Measurements from ENCODE around the gene C16orf46.
A peak's percentile ranks its signal among the peaks of the same experiment; 100 is the strongest.
"Not testable (repeated sequence)": the region's sequence is repeated elsewhere in the genome, so short reads cannot be mapped to it uniquely, and the experiment has no call there.

Gene C16orf46, protein sequence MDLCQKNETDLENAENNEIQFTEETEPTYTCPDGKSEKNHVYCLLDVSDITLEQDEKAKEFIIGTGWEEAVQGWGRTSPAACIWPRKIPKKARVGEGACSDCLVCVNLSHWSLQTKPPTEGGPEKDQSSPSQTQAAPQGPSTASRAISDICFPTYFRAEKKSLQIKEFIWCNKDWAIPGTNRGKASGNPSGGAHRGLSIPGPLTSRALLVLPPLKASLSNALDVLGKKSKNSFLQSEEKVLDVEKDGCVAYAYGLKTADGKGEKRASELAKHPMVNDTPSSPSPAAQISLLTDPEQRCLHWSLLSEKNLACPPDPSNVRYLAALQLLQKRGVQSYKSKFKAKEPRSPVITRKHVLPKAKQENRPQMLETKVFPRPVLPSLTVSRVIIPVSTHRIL

DNA sequence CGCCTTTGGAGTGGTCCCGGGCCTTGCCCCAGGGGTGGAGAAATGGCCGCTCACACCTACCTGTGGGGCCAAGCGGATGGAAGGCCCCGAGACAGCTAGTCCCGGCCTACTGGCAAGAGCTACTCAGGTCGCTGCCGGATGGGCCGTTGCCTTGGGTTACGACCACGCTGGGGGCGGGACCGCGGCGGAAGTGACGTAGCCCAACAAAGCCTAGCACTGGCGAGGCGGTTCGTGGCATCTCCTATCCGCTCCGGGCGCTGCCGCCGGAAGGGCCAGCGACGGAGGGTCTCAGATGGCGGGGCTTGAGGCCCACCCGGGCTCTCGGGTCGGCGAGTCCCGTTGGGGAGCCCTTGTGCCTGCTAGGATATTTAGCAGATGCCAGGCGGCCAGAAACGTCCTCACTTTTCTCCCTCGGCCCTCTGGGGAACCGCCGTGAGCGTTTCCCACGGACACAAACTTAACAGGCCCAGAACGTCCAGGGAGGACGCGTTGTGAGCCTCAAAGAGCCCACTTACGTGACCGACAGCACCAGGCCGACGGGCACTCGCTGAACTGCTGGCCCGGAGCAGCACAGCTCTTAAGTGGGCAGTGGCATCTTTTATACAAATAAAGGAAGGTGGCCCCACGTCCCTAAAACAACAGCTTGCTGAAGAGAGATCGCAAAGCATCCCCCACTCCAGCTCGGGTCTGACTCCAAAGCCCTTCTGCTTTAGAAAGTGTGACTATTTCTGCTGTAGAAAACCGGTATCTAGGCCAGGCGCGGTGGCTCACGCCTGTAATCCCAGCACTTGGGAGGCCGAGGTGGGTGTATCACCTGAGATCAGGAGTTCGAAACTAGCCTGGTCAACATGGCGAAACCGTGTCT, at the start of gene C16orf46:
Gene C16orf46, minus strand, starts transcription at position 163 of the 865 bp plus-strand sequence. CDS start 13,283 bp downstream, outside the sequence.
- Histone ChIP-seq H3K9ac (ENCODE audit: low read depth, low read length) (peak within 1 kb of the TSS; percentile 97), H3K9me3 (ENCODE audit: control insufficient read depth, insufficient read depth, low read length) (no peaks in the 10 kb centered on the region), H3K4me3 (ENCODE audit: low read depth, low read length) (peak within 1 kb of the TSS; percentile 94), H3K27me3 (ENCODE audit: control insufficient read depth, insufficient read depth, low read length) (no peaks in the 10 kb centered on the region), H3K4me1 (ENCODE audit: control insufficient read depth, insufficient read depth, low read length) (no peaks in the 10 kb centered on the region), H3K36me3 (ENCODE audit: control insufficient read depth, insufficient read depth, low read length) (no peaks in the 10 kb centered on the region)

DNA sequence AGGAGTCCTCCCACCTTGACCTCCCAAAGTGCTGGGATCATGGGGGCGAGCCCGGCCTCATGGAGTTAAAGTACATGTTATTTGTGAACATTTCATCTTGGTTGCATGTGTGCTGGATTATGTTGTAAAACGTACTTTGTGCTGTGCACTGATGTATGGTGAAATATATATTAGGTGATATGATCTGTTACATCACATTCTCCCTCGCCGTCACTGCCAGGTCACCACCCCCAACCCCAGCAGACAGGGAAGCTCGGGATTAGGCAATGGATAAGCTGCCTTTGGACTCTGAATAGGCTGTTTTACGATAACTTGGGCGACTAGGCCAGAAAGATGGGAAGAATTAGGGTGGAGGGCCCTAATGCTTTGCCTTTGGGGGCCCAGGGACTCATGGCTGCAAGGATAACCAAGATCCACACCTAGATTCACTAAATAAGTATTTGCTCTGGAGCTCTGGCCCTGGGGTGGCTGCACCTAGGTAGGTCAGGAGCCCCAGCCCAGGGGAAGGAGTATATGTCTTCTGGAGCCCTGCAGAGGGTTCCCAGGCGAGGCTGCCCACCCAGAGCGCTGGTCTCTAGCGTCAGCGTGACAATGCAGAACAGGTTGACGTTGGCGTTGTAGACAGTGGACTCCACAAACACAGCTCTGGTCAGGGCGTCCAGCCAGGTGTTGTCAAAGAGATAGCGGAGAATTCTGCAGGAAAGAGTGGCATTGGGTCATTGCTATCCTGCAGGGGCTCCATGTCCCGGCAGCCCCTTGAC, 46.2 kb upstream of the C16orf46 start:
- H3K4me3 ChIP-seq (ENCODE audit: low read depth, low read length), result no peak overlapping the region
- H3K36me3 ChIP-seq (ENCODE audit: control insufficient read depth, insufficient read depth, low read length), result no peaks in the 10 kb centered on the region
- H3K9me3 ChIP-seq (ENCODE audit: control insufficient read depth, insufficient read depth, low read length), result no peaks in the 10 kb centered on the region
- no peaks in the 10 kb centered on the region for H3K27me3 ChIP-seq (ENCODE audit: control insufficient read depth, insufficient read depth, low read length)
- no peak overlapping the region for H3K9ac ChIP-seq (ENCODE audit: low read depth, low read length)
- H3K4me1 ChIP-seq (ENCODE audit: control insufficient read depth, insufficient read depth, low read length), result no peaks in the 10 kb centered on the region

DNA sequence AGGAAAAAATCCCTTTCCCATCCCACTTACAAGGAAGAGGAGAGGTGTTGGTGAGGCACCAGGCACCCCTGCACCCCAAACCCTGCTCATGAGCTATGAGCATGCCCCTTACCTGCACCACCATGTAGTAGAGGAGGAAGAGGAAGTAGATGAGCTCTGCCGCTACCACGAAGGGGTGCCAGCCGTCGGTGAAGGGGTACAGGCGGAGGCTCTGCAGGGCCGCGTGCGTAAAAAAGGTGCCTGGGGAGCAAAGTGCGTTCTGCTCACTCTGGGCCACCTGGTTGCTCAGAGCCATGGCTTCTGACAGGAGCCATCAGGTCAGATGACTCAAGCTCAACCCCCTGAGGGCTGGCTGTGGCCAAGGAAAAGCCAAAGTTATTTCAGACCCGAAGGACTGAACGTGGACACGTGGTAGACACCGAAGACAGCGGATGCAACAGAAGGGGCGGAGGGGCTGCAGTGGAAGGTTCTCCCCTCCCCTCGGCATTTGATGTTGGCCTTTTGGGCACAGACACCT, 44.5 kb upstream of the C16orf46 start:
- Histone ChIP-seq H3K27me3 (ENCODE audit: control insufficient read depth, insufficient read depth, low read length) (no peaks in the 10 kb centered on the region), H3K36me3 (ENCODE audit: control insufficient read depth, insufficient read depth, low read length) (no peaks in the 10 kb centered on the region), H3K4me3 (ENCODE audit: low read depth, low read length) (no peak overlapping the region)

DNA sequence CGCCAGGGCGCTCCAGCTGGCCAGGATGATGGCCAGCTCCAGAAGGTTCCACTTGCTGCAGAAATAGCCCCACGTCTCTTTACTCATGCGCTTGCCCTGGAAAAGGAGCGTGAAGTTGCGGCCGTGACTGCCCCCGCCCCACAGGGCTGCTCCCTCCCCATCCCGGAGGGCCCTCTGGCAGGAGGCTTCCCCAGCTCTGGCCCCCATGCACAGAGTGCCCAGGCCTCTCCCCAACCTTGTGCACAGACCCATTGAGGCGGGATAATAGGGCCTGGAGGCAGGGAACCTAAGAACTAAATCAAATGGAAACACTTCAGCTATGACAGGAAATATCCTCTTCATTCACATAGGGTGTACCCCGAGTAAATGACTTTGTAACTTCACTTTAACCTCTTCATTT, 40.4 kb upstream of the C16orf46 start:
- H3K9ac ChIP-seq (ENCODE audit: low read depth, low read length), result no peak overlapping the region
- no peaks in the 10 kb centered on the region for H3K27me3 ChIP-seq (ENCODE audit: control insufficient read depth, insufficient read depth, low read length)
- no peaks in the 10 kb centered on the region for H3K4me1 ChIP-seq (ENCODE audit: control insufficient read depth, insufficient read depth, low read length)
- no peaks in the 10 kb centered on the region for H3K9me3 ChIP-seq (ENCODE audit: control insufficient read depth, insufficient read depth, low read length)
- H3K36me3 ChIP-seq (ENCODE audit: control insufficient read depth, insufficient read depth, low read length), result no peaks in the 10 kb centered on the region
- H3K4me3 ChIP-seq (ENCODE audit: low read depth, low read length), result no peak overlapping the region

More for the DNA sequence above, 44.5 kb upstream of the C16orf46 start:
- H3K9ac ChIP-seq (ENCODE audit: low read depth, low read length), result no peak overlapping the region
- H3K4me1 ChIP-seq (ENCODE audit: control insufficient read depth, insufficient read depth, low read length), result no peaks in the 10 kb centered on the region
- H3K9me3 ChIP-seq (ENCODE audit: control insufficient read depth, insufficient read depth, low read length), result no peaks in the 10 kb centered on the region

DNA sequence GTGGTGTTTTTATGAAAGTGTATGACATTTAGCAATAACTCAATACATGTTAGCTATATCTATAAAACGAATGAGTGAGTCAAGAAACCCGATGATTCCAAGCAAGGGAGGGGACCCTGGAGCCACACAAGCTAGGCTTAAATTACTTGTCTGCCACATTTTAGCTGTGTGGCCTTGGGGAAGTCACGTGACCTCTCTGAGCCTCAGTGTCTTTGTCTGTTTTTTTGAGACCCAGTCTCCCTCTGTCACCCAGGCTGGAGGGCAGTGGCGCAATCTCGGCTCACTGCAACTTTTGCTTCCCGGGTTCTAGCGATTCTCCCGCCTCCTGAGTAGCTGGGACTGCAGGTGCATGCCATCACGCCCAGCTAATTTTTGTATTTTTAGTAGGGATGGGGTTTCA, 39.2 kb upstream of the C16orf46 start:
- Histone ChIP-seq H3K36me3 (ENCODE audit: control insufficient read depth, insufficient read depth, low read length) (no peaks in the 10 kb centered on the region), H3K4me3 (ENCODE audit: low read depth, low read length) (no peak overlapping the region), H3K9ac (ENCODE audit: low read depth, low read length) (no peak overlapping the region), H3K4me1 (ENCODE audit: control insufficient read depth, insufficient read depth, low read length) (no peaks in the 10 kb centered on the region), H3K9me3 (ENCODE audit: control insufficient read depth, insufficient read depth, low read length) (no peaks in the 10 kb centered on the region), H3K27me3 (ENCODE audit: control insufficient read depth, insufficient read depth, low read length) (no peaks in the 10 kb centered on the region)

DNA sequence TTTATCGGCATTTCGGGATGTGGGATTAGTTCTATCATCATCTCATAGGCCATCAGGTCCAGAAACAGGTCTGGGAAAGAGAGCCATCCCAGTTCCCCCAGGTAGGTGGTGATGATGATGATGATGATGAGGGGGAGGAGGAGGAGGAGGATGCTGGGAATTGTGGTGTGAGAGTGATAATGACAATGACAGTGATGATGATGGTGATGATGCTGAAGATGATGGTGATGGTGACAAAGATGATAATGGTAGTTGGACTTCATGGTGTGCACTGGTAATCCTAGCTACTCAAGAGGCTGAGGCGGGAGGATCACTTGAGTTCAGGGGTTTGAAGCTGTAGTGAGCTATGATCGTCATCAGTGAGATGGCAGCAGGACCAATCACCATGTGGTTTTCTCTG, 35.4 kb upstream of the C16orf46 start:
- Histone ChIP-seq H3K4me1 (ENCODE audit: control insufficient read depth, insufficient read depth, low read length) (no peaks in the 10 kb centered on the region), H3K27me3 (ENCODE audit: control insufficient read depth, insufficient read depth, low read length) (no peaks in the 10 kb centered on the region), H3K36me3 (ENCODE audit: control insufficient read depth, insufficient read depth, low read length) (no peaks in the 10 kb centered on the region), H3K9ac (ENCODE audit: low read depth, low read length) (no peak overlapping the region), H3K9me3 (ENCODE audit: control insufficient read depth, insufficient read depth, low read length) (no peaks in the 10 kb centered on the region), H3K4me3 (ENCODE audit: low read depth, low read length) (no peak overlapping the region)

DNA sequence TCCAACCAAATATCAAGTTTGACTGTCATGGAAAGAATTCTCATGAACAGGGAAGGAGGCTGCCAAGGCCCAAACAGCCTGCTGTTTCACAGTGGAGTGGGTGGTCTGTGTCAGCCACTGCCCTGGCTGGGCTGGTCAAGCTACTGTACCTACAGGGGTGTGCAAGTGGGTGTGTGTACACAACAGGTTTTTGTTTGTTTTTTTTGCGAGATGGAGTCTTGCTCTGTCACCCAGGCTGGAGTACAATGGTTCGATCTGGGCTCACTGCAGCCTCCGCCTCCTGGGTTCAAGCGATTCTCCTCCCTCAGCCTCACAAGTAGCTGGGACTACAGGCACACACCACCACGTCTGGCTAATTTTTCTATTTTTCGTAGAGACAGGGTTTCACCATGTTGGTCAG, 32.2 kb upstream of the C16orf46 start:
- H3K36me3 ChIP-seq (ENCODE audit: control insufficient read depth, insufficient read depth, low read length); H3K9me3 ChIP-seq (ENCODE audit: control insufficient read depth, insufficient read depth, low read length); H3K4me3 ChIP-seq (ENCODE audit: low read depth, low read length); H3K9ac ChIP-seq (ENCODE audit: low read depth, low read length); H3K27me3 ChIP-seq (ENCODE audit: control insufficient read depth, insufficient read depth, low read length); H3K4me1 ChIP-seq (ENCODE audit: control insufficient read depth, insufficient read depth, low read length): not testable (repeated sequence)

DNA sequence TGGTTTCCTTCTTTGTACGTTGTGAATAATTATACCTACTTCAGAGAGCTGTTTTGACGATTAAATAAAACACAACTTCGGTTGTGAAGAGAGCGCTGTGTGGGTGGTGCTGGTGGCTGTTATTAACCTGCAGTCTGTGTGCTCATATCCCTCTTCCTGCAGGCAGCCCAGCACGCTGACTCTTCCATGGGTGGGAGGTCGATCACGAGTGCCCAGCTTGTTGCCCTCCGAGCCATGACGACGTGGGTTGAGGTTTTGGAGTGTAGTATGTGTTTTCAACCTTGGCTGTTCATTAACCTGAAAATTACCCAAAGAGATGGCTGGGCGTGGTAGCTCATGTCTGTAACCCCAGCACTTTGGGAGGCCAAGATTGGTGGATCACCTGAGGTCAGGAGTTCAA, 30.5 kb upstream of the C16orf46 start:
- H3K9me3 ChIP-seq (ENCODE audit: control insufficient read depth, insufficient read depth, low read length), result no peaks in the 10 kb centered on the region
- H3K36me3 ChIP-seq (ENCODE audit: control insufficient read depth, insufficient read depth, low read length), result no peaks in the 10 kb centered on the region
- H3K9ac ChIP-seq (ENCODE audit: low read depth, low read length), result no peak overlapping the region
- no peak overlapping the region for H3K4me3 ChIP-seq (ENCODE audit: low read depth, low read length)
- H3K4me1 ChIP-seq (ENCODE audit: control insufficient read depth, insufficient read depth, low read length), result no peaks in the 10 kb centered on the region
- H3K27me3 ChIP-seq (ENCODE audit: control insufficient read depth, insufficient read depth, low read length), result no peaks in the 10 kb centered on the region

DNA sequence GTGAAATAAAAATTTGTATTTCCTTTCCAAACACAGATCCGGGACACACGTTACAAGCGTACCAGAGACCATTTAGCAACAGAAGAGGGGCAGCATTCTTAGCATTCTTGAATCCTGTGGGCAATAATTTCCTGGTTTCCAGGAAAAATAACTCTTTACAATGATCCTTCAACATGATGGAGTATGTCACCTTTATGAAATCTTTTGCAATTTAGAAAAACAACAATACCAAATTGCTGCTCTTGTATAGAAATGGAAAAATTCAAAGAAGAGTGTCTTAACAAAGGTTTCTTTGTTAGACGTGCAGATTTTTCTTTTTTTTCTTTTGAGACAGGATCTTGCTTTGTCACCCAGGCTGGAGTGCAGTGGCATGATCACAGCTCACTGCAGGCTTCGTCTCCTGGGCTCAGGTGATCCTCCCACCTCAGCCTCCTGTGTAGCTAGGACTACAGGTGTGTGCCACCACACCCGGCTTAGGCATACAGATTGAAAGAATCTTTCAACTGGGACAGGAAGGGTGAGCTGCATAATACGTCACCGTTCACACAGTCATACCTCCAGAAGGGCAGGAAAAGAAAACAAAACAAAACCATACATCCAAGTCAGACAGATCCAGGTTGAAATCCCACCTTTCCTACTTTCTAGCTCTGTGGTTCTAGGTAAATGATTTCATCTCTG, 29.9 kb upstream of the C16orf46 start:
- H3K4me1 ChIP-seq (ENCODE audit: control insufficient read depth, insufficient read depth, low read length), result no peaks in the 10 kb centered on the region
- H3K27me3 ChIP-seq (ENCODE audit: control insufficient read depth, insufficient read depth, low read length), result no peaks in the 10 kb centered on the region
- no peak overlapping the region for H3K9ac ChIP-seq (ENCODE audit: low read depth, low read length)
- no peaks in the 10 kb centered on the region for H3K36me3 ChIP-seq (ENCODE audit: control insufficient read depth, insufficient read depth, low read length)
- H3K9me3 ChIP-seq (ENCODE audit: control insufficient read depth, insufficient read depth, low read length), result no peaks in the 10 kb centered on the region
- no peak overlapping the region for H3K4me3 ChIP-seq (ENCODE audit: low read depth, low read length)

DNA sequence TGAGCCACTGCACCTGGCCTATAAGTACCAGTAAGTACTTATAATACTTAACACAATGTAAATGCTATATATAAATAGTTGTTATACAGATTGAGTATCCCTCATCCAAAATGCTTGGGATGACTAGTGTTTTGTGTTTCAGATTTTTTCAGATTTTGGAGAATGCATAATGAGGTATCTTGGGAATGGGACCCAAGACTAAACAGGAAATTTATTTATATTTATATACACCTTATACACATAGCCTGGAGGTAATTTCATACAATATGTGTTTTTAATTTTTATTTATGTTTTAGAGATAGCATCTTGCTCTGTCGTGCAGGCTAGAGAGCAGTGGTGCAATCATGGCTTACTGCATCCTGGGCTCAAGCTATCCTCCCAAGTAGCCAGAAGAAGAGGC, 28.9 kb upstream of the C16orf46 start:
- no peak overlapping the region for H3K9ac ChIP-seq (ENCODE audit: low read depth, low read length)
- no peaks in the 10 kb centered on the region for H3K9me3 ChIP-seq (ENCODE audit: control insufficient read depth, insufficient read depth, low read length)
- no peaks in the 10 kb centered on the region for H3K36me3 ChIP-seq (ENCODE audit: control insufficient read depth, insufficient read depth, low read length)
- no peak overlapping the region for H3K4me3 ChIP-seq (ENCODE audit: low read depth, low read length)
- H3K4me1 ChIP-seq (ENCODE audit: control insufficient read depth, insufficient read depth, low read length), result no peaks in the 10 kb centered on the region
- H3K27me3 ChIP-seq (ENCODE audit: control insufficient read depth, insufficient read depth, low read length), result no peaks in the 10 kb centered on the region

DNA sequence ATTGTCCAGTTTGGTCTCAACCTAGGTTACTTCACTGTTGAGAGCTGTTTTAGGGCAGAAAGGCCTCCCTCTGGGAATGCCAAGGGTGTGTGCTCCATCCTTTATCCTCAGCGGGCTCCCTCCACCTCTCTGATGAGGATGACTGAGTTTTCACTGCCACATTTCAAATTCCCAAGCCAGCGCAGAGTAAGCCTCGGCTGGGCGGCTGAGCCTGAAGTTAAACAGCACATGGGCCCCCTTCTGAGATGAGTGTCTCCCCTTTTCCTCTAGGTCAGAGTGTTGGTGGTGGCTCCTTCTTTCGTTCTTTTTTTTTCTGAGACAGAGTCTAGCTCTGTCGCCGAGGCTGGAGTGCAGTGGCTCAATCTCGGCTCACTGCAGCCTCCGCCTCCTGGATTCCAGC, 24.7 kb upstream of the C16orf46 start:
- Histone ChIP-seq H3K27me3 (ENCODE audit: control insufficient read depth, insufficient read depth, low read length) (no peaks in the 10 kb centered on the region), H3K4me1 (ENCODE audit: control insufficient read depth, insufficient read depth, low read length) (peaks cover 3% of the 10 kb centered on the region), H3K4me3 (ENCODE audit: low read depth, low read length) (no peak overlapping the region), H3K9ac (ENCODE audit: low read depth, low read length) (no peak overlapping the region), H3K36me3 (ENCODE audit: control insufficient read depth, insufficient read depth, low read length) (no peaks in the 10 kb centered on the region), H3K9me3 (ENCODE audit: control insufficient read depth, insufficient read depth, low read length) (no peaks in the 10 kb centered on the region)
